Measurements from ENCODE around the gene NSL1.

- TF ChIP-seq SP1 (CRISPR knock-in tag; IDR thresholded peaks at IDR 0.05), result no peak
- TF ChIP-seq, protein P1, sequence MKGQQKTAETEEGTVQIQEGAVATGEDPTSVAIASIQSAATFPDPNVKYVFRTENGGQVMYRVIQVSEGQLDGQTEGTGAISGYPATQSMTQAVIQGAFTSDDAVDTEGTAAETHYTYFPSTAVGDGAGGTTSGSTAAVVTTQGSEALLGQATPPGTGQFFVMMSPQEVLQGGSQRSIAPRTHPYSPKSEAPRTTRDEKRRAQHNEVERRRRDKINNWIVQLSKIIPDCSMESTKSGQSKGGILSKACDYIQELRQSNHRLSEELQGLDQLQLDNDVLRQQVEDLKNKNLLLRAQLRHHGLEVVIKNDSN (CRISPR knock-in tag; IDR thresholded peaks at IDR 0.05), result no peak
- TF ChIP-seq BHLHE40 (IDR thresholded peaks at IDR 0.05; ENCODE audit: low read length), result no peak
- no peak for TF ChIP-seq SREBF2 (CRISPR knock-in tag; IDR thresholded peaks at IDR 0.05)
- no peak for TF ChIP-seq ZNF175 (CRISPR knock-in tag; IDR thresholded peaks at IDR 0.05; ENCODE audit: low read depth)
- no peak for TF ChIP-seq RCOR1 (IDR thresholded peaks at IDR 0.05; ENCODE audit: borderline replicate concordance in 1 of 2, low read depth in 2 of 2, low read length in 2 of 2)
- TF ChIP-seq POLR2AphosphoS5 (IDR thresholded peaks at IDR 0.05; ENCODE audit: control insufficient read depth, insufficient read depth, low read depth, low read length), result no peak
- no peak for TF ChIP-seq YY1 (IDR thresholded peaks at IDR 0.05; ENCODE audit: borderline replicate concordance in 1 of 3, control insufficient read depth in 1 of 3, extremely low read depth in 1 of 3, insufficient read depth in 3 of 3, insufficient read length in 1 of 3, insufficient replicate concordance in 2 of 3, low read depth in 1 of 3, low read length in 2 of 3)
- no peak for TF ChIP-seq NONO (IDR thresholded peaks at IDR 0.05; ENCODE audit: low read depth in 2 of 2, low read length in 1 of 2)
- no peak for TF ChIP-seq CHD2 (IDR thresholded peaks at IDR 0.05; ENCODE audit: low read depth, low read length)
- TF ChIP-seq SMC3 (conservative IDR thresholded peaks at IDR 0.05; ENCODE audit: insufficient read depth, low read depth, low read length), result no peak
These were observed 71.9 kb downstream of the NSL1 start for GRCh38 chr1:212719633-212720032.

All from K562 (cell line).